ENCODE results near the gene BRD9.
"Not testable (repeated sequence)": the region's sequence is repeated elsewhere in the genome, so short reads cannot be mapped to it uniquely, and the experiment has no call there.

BRD9 gene

GRCh38 chr5:856531-857425, 35.8 kb downstream of the BRD9 start:
- DNase-seq = no peak

GRCh38 chr5:855771-856530, 36.6 kb downstream of the BRD9 start:
- no peak for DNase-seq

- no peak for DNase-seq
These were observed 37.4 kb downstream of the BRD9 start for GRCh38 chr5:854966-855743.

- no peak for DNase-seq
These were observed 38.4 kb downstream of the BRD9 start for GRCh38 chr5:854217-854616.

- DNase-seq = not testable (repeated sequence)
These were observed 39.0 kb downstream of the BRD9 start for GRCh38 chr5:853416-854090.

- DNase-seq = no peak
These were observed 39.9 kb downstream of the BRD9 start for GRCh38 chr5:852431-853401.

- DNase-seq = no peak
These were observed 40.6 kb downstream of the BRD9 start for GRCh38 chr5:852018-852417.

GRCh38 chr5:851553-851952, 41.0 kb downstream of the BRD9 start:
- DNase-seq = no peak

GRCh38 chr5:851076-851475, 41.5 kb downstream of the BRD9 start:
- no peak for DNase-seq

- DNase-seq = no peak
These were observed 42.0 kb downstream of the BRD9 start, which contains the start of gene ZDHHC11 for GRCh38 chr5:850511-851006. TSS of gene ZDHHC11 (minus strand) at chr5:850986. CDS start at chr5:850602, 384 bp downstream.

GRCh38 chr5:849651-850301, 42.8 kb downstream of the BRD9 start:
- DNase-seq = no peak

- DNase-seq = no peak
These were observed 43.9 kb downstream of the BRD9 start for GRCh38 chr5:848671-849111.

GRCh38 chr5:847736-848135, 44.9 kb downstream of the BRD9 start:
- DNase-seq = not testable (repeated sequence)

- not testable (repeated sequence) for DNase-seq
These were observed 45.4 kb downstream of the BRD9 start for GRCh38 chr5:847212-847611.

- DNase-seq = not testable (repeated sequence)
These were observed 46.0 kb downstream of the BRD9 start for GRCh38 chr5:846602-847091.

- not testable (repeated sequence) for DNase-seq
These were observed 46.7 kb downstream of the BRD9 start for GRCh38 chr5:845676-846601.

GRCh38 chr5:845031-845675, 47.4 kb downstream of the BRD9 start:
- not testable (repeated sequence) for DNase-seq

- DNase-seq = not testable (repeated sequence)
These were observed 48.2 kb downstream of the BRD9 start for GRCh38 chr5:844426-844825.
